Measurements from ENCODE around the gene EOLA1. TPM values are rescaled to one million over a fixed set of nuclear protein-coding genes. Genes with fewer than 3 reads are reported as not detected.
"Not testable (repeated sequence)": the region's sequence is repeated elsewhere in the genome, so short reads cannot be mapped to it uniquely, and the experiment has no call there.

The EOLA1 gene
- total RNA-seq, 1 donor from 2014 or later = 15.8 TPM

GRCh38 chrX:149539283-149540130 lies 1.3 kb upstream of the EOLA1 start:
- H3K4me3 ChIP-seq = peak overlapping the region; percentile 47

GRCh38 chrX:149540131-149540620 lies 636 bp upstream of the EOLA1 start:
- peaks cover 3% of the 10 kb centered on the region for H3K4me1 ChIP-seq
- intact Hi-C loops (cut with DNase I) = no loop called here
- no peaks in the 10 kb centered on the region for H3K36me3 ChIP-seq
- H3K27ac ChIP-seq = peak overlapping the region; percentile 91
- peak; percentile 80 for ATAC-seq
- H3K27me3 ChIP-seq = no peaks in the 10 kb centered on the region
- H3K4me3 ChIP-seq = peak overlapping the region; percentile 65
- DNase-seq = peak; percentile 95
- H3K9me3 ChIP-seq = no peaks in the 10 kb centered on the region
- TF ChIP-seq, protein P1, sequence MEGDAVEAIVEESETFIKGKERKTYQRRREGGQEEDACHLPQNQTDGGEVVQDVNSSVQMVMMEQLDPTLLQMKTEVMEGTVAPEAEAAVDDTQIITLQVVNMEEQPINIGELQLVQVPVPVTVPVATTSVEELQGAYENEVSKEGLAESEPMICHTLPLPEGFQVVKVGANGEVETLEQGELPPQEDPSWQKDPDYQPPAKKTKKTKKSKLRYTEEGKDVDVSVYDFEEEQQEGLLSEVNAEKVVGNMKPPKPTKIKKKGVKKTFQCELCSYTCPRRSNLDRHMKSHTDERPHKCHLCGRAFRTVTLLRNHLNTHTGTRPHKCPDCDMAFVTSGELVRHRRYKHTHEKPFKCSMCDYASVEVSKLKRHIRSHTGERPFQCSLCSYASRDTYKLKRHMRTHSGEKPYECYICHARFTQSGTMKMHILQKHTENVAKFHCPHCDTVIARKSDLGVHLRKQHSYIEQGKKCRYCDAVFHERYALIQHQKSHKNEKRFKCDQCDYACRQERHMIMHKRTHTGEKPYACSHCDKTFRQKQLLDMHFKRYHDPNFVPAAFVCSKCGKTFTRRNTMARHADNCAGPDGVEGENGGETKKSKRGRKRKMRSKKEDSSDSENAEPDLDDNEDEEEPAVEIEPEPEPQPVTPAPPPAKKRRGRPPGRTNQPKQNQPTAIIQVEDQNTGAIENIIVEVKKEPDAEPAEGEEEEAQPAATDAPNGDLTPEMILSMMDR (IDR thresholded peaks at IDR 0.05) = no peak

More at GRCh38 chrX:149539283-149540130, 1.3 kb upstream of the EOLA1 start:
- peaks cover 3% of the 10 kb centered on the region for H3K4me1 ChIP-seq
- peak overlapping the region; percentile 55 for H3K27ac ChIP-seq
- TF ChIP-seq, protein P1 (IDR thresholded peaks at IDR 0.05) = no peak
- H3K9me3 ChIP-seq = no peaks in the 10 kb centered on the region
- no peaks in the 10 kb centered on the region for H3K36me3 ChIP-seq
- no peaks in the 10 kb centered on the region for H3K27me3 ChIP-seq
- intact Hi-C loops (cut with DNase I) = no loop called here
- peak; percentile 76 for ATAC-seq
- DNase-seq = peak; percentile 94

DNA sequence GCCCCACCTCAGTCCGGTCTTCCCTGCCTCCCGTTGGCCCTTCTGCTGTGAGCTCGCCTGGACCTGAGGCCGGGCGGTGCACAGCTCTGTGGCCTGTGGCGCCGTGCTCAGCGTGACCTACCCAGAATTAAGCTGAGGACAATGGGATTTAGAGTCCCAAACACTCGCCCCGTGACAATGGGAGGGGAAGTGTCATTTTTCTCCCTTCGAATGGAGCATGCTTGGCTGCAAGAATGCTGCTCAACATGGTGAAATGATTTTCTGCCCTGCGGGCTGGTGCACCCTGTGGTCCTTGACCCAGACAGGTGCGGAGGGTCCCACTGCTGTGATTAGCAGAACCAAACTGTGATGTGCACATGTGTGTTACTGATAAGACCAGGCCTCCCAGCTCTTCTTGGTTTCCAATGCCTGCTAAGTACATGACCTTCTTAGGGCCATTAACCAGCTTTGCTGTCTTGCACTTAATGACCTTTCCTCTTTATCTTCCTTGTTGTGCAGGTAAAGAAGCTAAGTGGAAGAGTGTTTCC lies 772 bp downstream of the EOLA1 start:
- DNase-seq = no peak
- no peaks in the 10 kb centered on the region for H3K36me3 ChIP-seq
- H3K4me1 ChIP-seq = peaks cover 3% of the 10 kb centered on the region
- intact Hi-C loops (cut with DNase I) = no loop called here
- H3K27ac ChIP-seq = peak overlapping the region; percentile 91
- TF ChIP-seq, protein P1 (IDR thresholded peaks at IDR 0.05) = no peak
- peak overlapping the region; percentile 65 for H3K4me3 ChIP-seq
- ATAC-seq = no peak
- H3K27me3 ChIP-seq = no peaks in the 10 kb centered on the region
- no peaks in the 10 kb centered on the region for H3K9me3 ChIP-seq

DNA sequence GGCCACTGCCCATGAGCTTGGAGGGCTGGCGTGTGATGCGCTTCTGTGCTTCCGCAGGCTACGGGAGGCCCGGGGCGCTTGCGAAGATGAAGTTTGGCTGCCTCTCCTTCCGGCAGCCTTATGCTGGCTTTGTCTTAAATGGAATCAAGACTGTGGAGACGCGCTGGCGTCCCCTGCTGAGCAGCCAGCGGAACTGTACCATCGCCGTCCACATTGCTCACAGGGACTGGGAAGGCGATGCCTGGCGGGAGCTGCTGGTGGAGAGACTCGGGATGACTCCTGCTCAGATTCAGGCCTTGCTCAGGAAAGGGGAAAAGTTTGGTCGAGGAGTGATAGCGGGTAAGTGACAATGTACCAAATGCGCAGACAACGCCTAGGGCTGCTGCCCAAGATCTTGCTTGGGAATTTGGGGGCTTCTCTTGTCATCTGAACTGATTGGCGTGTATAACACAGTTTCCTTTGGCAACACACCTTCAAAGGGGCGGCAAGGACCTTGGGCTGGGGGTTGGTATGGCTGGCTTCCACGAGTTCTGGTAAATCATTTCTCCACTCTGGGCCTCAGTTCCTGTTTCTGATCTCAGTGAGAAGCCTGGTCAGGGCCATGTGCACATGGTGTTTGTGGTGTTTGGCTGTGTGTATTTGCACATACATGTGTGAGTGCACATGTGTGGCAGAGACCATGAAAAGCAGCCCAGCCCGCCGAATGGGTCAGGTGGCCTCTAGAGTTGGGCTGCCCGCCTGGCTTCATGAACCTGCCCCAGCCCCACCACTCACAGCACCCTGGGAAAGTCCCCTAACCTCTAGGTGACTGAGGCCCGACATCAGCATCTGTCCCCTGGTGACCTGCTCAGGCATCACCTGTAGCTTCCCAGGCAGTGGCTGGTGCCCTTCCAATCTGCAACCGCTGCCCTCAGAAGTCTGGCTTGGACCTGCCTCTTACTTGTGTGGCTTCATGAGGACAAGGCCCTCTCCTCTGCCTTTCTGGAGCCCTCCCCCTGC lies 5.0 kb downstream of the EOLA1 start:
- H3K9me3 ChIP-seq; H3K27me3 ChIP-seq; DNase-seq; intact Hi-C loops (cut with DNase I); H3K36me3 ChIP-seq; ATAC-seq; H3K4me1 ChIP-seq; H3K4me3 ChIP-seq; H3K27ac ChIP-seq: not testable (repeated sequence)

DNA sequence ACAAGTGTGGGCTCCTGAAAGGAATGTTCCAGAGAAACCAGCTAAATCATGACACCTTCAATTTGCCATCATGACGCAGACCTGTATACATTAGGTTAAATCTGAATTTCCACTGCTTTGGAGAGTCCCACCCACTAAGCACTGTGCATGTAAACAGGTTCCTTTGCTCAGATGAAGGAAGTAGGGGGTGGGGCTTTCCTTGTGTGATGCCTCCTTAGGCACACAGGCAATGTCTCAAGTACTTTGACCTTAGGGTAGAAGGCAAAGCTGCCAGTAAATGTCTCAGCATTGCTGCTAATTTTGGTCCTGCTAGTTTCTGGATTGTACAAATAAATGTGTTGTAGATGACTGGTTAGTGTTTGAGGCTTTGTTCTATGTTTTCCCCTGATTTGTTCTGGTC lies 6.2 kb downstream of the EOLA1 start:
- intact Hi-C loops (cut with DNase I); DNase-seq; H3K27me3 ChIP-seq; H3K4me3 ChIP-seq; ATAC-seq; H3K9me3 ChIP-seq; H3K27ac ChIP-seq; H3K36me3 ChIP-seq; H3K4me1 ChIP-seq: not testable (repeated sequence)

DNA sequence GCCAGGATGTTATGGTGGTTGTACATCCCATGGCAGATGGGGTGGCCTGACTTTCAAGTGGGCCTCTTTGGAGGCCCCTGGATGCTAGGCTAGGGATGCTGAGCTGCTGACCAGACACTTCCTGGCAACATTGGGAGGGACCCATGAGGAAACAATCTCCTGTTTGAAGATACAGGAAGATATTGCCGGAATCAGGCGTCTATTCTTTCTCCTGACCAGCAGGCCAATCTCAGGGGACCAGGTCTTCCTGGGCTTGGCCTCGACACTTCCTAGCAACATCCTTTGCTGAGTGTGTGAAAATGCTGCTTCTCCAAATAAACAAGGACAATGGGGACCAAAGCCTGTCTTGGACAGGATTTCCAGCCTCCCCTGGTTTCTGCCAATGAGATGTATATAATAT lies 7.0 kb downstream of the EOLA1 start:
- H3K9me3 ChIP-seq; H3K27me3 ChIP-seq; H3K27ac ChIP-seq; ATAC-seq; DNase-seq; intact Hi-C loops (cut with DNase I); H3K4me1 ChIP-seq; H3K36me3 ChIP-seq; H3K4me3 ChIP-seq: not testable (repeated sequence)

- ATAC-seq = not testable (repeated sequence)
These were observed 8.9 kb downstream of the EOLA1 start, which contains the start of gene HSFX3 for GRCh38 chrX:149549701-149550100. Gene HSFX3 (minus strand): TSS chrX:149549924. CDS start chrX:149549852, 72 bp downstream.

GRCh38 chrX:149550454-149550853 lies 9.6 kb downstream of the EOLA1 start:
- H3K9me3 ChIP-seq; ATAC-seq; H3K27ac ChIP-seq; intact Hi-C loops (cut with DNase I); H3K4me1 ChIP-seq; H3K27me3 ChIP-seq; H3K36me3 ChIP-seq; H3K4me3 ChIP-seq; DNase-seq: not testable (repeated sequence)

More at GRCh38 chrX:149549701-149550100, 8.9 kb downstream of the EOLA1 start, which contains the start of gene HSFX3:
- intact Hi-C loops (cut with DNase I); DNase-seq; H3K4me1 ChIP-seq; H3K9me3 ChIP-seq; H3K27ac ChIP-seq; H3K27me3 ChIP-seq; H3K36me3 ChIP-seq; H3K4me3 ChIP-seq: not testable (repeated sequence)

DNA sequence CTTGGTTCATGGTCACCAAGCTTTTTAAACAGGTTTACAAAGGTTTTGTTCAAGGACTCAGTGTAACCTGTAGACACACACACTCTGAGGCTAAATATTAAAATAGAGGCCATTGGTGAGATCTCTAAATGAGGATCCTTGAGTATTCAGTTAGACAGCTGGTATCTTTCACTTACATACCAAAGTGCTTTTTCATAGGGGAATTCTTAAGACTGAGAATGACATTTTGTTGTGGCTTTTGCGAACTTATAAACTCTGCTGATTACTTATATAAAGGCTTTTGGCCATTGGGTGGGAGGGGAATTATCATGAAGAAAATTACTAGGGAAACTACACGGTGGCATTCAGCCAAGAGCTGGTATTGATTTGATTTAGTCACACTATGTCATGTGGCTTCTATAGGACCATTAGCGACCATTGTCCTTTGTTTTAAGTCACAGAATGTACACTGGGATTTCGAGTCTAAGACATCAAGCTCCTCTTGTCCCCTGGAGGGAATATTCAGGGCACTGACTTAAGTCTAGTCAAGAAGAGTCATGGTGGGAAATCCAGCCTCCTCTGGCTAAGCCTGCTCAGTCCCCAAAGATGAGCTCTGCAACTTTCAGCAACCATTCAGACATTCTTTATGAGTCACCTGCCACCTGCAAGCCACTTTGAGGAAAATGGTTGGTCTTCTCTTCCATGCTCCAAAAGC lies 10.6 kb downstream of the EOLA1 start:
- H3K36me3 ChIP-seq; H3K27ac ChIP-seq; intact Hi-C loops (cut with DNase I); ATAC-seq; H3K9me3 ChIP-seq; H3K4me3 ChIP-seq; H3K27me3 ChIP-seq; H3K4me1 ChIP-seq; DNase-seq: not testable (repeated sequence)

DNA sequence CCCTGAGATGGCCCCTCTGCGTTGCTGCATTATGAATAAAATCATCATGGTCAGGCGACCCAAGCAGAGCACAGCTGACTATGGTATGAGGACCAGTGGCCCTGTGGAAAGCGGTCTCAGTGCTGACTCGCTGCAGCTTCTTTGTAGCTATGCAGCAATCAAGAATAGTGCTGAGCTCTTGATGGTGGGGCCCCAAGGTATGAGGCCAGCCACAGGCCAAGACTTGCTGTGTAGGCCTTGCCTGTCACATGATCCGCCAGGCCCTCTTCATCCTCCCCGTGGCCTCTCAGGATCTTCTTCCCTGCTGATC lies 11.1 kb downstream of the EOLA1 start:
- H3K27ac ChIP-seq; H3K4me1 ChIP-seq; DNase-seq; intact Hi-C loops (cut with DNase I); H3K27me3 ChIP-seq; H3K9me3 ChIP-seq; H3K36me3 ChIP-seq; ATAC-seq; H3K4me3 ChIP-seq: not testable (repeated sequence)
